K562 (cell line): ENCODE results near the gene RAB6B. TPM values are rescaled to one million over a fixed set of nuclear protein-coding genes. Genes with fewer than 3 reads are reported as not detected.
A peak's percentile ranks its signal among the peaks of the same experiment; 100 is the strongest.

ENCODE experiments used
- ARID3A ChIP-seq: IDR thresholded peaks from 2 replicates; pipeline ENCODE4 v1.6.1; 2012; ENCODE audit warnings: low read depth, low read length, improper control_type of control experiment, borderline replicate concordance
- BMI1 ChIP-seq: fragments of 150-350 bp; IDR thresholded peaks from 2 replicates; pipeline ENCODE4 v1.6.1; 2014; ENCODE audit warnings: low read length
- C11orf30 ChIP-seq: fragments of 450-650 bp; IDR thresholded peaks from 2 replicates; pipeline ENCODE4 v1.6.1; 2016; ENCODE audit warnings: low read depth, mild to moderate bottlenecking
- CEBPG ChIP-seq, 3 experiments: fragments of 200-800 bp in 1 of 3; sonication (Bioruptor generic) in 1 of 3; sonication (generic) in 1 of 3; formaldehyde crosslinking in 1 of 3; IDR thresholded peaks in 2 of 3; conservative IDR thresholded peaks in 1 of 3; 2 replicates each; pipeline versions ENCODE4 v1.6.1 to v1.8.0; 2016 to 2022; ENCODE audit warnings: missing compliant biosample characterization in 2 of 3, missing genetic modification characterization in 2 of 3, mild to moderate bottlenecking in 1 of 3, missing genetic modification reagents in 1 of 3
- GATA2 ChIP-seq: sonication (generic); formaldehyde crosslinking; IDR thresholded peaks from 2 replicates; pipeline ENCODE4 v1.4.0; 2020; ENCODE audit warnings: mild to moderate bottlenecking, missing genetic modification reagents
- HLTF ChIP-seq: fragments of 450-650 bp; IDR thresholded peaks from 2 replicates; pipeline ENCODE4 v1.6.1; 2016
- HMG20B ChIP-seq: fragments of 250-450 bp; sonication (Bioruptor Pico); IDR thresholded peaks from 2 replicates; pipeline ENCODE4 v1.5.0; 2021; ENCODE audit warnings: mild to moderate bottlenecking
- KDM5B ChIP-seq: fragments of 200-600 bp; sonication (generic); IDR thresholded peaks from 2 replicates; pipeline ENCODE4 v1.6.1; 2012; ENCODE audit warnings: low read depth, mild to moderate bottlenecking, moderate library complexity, low read length, control low read depth, inconsistent platforms; ENCODE audit not compliant: insufficient replicate concordance
- LCOR ChIP-seq: sonication (generic); formaldehyde crosslinking; IDR thresholded peaks from 2 replicates; pipeline ENCODE4 v1.8.0; 2022; ENCODE audit warnings: mild to moderate bottlenecking, missing genetic modification reagents
- NCOR1 ChIP-seq: fragments of 450-650 bp; IDR thresholded peaks from 2 replicates; pipeline ENCODE4 v1.6.1; 2016; ENCODE audit warnings: mild to moderate bottlenecking, moderate library complexity
- NR4A1 ChIP-seq, 2 experiments: fragments of 250-450 bp in 1 of 2; fragments of 450-650 bp in 1 of 2; sonication (Bioruptor Pico) in 1 of 2; IDR thresholded peaks; 2 replicates each; pipeline versions ENCODE4 v1.4.0 to v1.6.1; 2016 to 2020; ENCODE audit warnings: mild to moderate bottlenecking in 2 of 2, missing compliant biosample characterization in 1 of 2, missing genetic modification characterization in 1 of 2, moderate library complexity in 1 of 2
- PRPF4 ChIP-seq: fragments of 200-400 bp; formaldehyde crosslinking; IDR thresholded peaks from one replicate; pipeline ENCODE4 v1.6.1; 2017; ENCODE audit warnings: low read length, low read depth, mild to moderate bottlenecking; ENCODE audit not compliant: insufficient read depth, poor library complexity, severe bottlenecking
- RAD21 ChIP-seq, 2 experiments: fragments of 250-450 bp in 1 of 2; fragments of 450-650 bp in 1 of 2; sonication (Bioruptor Pico) in 1 of 2; formaldehyde crosslinking in 1 of 2; IDR thresholded peaks in 1 of 2; conservative IDR thresholded peaks in 1 of 2; 2 replicates each; pipeline versions ENCODE4 v1.4.0 to v1.8.0; 2020 to 2022; ENCODE audit warnings: mild to moderate bottlenecking in 2 of 2, moderate library complexity in 1 of 2
- SAFB2 ChIP-seq: fragments of 200-400 bp; formaldehyde crosslinking; IDR thresholded peaks from 2 replicates; pipeline ENCODE4 v1.6.1; 2018; ENCODE audit warnings: borderline replicate concordance, low read length, low read depth, moderate library complexity; ENCODE audit not compliant: severe bottlenecking
- ZNF384 ChIP-seq: IDR thresholded peaks from 2 replicates; pipeline ENCODE4 v1.6.1; 2012; ENCODE audit warnings: low read depth, low read length, improper control_type of control experiment
- ZNF511 ChIP-seq: sonication (generic); formaldehyde crosslinking; IDR thresholded peaks from 2 replicates; pipeline ENCODE4 v1.8.0; 2022; ENCODE audit warnings: mild to moderate bottlenecking, missing genetic modification reagents
- polyA plus RNA-seq, 8 experiments: library from polyadenylated mRNA; depleted of rRNA in 4 of 8; stranded (reverse) in 5 of 8; unstranded in 3 of 8; fragments of >200 nt; fragmentation: Nextera tagmentation in 2 of 8; fragmentation: Illumina TruSeq in 1 of 8; extraction: Ambion mirVana in 2 of 8; extraction: Trizol in 1 of 8; gene quantifications; 2 replicates each; pipeline versions ENCODE4 v1.2.1 to v1.2.3, GENCODE V29; 2011 to 2014; ENCODE audit warnings: inconsistent platforms in 1 of 8, missing spikeins in 1 of 8
- total RNA-seq, 7 experiments: library from RNA; depleted of rRNA in 6 of 7; stranded (reverse); fragments of >200 nt in 6 of 7; fragmentation: Illumina TruSeq in 2 of 7; extraction: Trizol in 2 of 7; gene quantifications; 2 replicates each; pipeline versions ENCODE4 v1.2.1 to v1.2.3, GENCODE V29; 2011 to 2021; ENCODE audit warnings: low replicate concordance in 1 of 7
- TF ChIP-seq, protein P1 (sequence below): fragments of 200-800 bp; sonication (Bioruptor generic); IDR thresholded peaks from 2 replicates; pipeline ENCODE4 v1.6.1; 2016; ENCODE audit warnings: missing genetic modification characterization, missing compliant biosample characterization
- TF ChIP-seq, protein P2 (sequence below): fragments of 200-800 bp; sonication (Bioruptor generic); IDR thresholded peaks from 2 replicates; pipeline ENCODE4 v1.6.1; 2017; ENCODE audit warnings: missing genetic modification characterization, missing compliant biosample characterization

The RAB6B gene
- total and polyA plus RNA-seq, 9 of the 15 experiments (the other 6 are each of a cell fraction or from before 2014, with no cell fraction given), result 0.60 to 18.1 (median 1.5) TPM

GRCh38 chr3:133943639-133944141, 48.0 kb upstream of the RAB6B start (continued):
- TF ChIP-seq, protein P1, sequence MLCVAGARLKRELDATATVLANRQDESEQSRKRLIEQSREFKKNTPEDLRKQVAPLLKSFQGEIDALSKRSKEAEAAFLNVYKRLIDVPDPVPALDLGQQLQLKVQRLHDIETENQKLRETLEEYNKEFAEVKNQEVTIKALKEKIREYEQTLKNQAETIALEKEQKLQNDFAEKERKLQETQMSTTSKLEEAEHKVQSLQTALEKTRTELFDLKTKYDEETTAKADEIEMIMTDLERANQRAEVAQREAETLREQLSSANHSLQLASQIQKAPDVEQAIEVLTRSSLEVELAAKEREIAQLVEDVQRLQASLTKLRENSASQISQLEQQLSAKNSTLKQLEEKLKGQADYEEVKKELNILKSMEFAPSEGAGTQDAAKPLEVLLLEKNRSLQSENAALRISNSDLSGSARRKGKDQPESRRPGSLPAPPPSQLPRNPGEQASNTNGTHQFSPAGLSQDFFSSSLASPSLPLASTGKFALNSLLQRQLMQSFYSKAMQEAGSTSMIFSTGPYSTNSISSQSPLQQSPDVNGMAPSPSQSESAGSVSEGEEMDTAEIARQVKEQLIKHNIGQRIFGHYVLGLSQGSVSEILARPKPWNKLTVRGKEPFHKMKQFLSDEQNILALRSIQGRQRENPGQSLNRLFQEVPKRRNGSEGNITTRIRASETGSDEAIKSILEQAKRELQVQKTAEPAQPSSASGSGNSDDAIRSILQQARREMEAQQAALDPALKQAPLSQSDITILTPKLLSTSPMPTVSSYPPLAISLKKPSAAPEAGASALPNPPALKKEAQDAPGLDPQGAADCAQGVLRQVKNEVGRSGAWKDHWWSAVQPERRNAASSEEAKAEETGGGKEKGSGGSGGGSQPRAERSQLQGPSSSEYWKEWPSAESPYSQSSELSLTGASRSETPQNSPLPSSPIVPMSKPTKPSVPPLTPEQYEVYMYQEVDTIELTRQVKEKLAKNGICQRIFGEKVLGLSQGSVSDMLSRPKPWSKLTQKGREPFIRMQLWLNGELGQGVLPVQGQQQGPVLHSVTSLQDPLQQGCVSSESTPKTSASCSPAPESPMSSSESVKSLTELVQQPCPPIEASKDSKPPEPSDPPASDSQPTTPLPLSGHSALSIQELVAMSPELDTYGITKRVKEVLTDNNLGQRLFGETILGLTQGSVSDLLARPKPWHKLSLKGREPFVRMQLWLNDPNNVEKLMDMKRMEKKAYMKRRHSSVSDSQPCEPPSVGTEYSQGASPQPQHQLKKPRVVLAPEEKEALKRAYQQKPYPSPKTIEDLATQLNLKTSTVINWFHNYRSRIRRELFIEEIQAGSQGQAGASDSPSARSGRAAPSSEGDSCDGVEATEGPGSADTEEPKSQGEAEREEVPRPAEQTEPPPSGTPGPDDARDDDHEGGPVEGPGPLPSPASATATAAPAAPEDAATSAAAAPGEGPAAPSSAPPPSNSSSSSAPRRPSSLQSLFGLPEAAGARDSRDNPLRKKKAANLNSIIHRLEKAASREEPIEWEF, result no peak
- TF ChIP-seq NCOR1, result no peak; the same call in 1 of the 2 replicates
- no peak for TF ChIP-seq RAD21 (CRISPR knock-in tag; conservative IDR thresholded peaks at IDR 0.05 in 1 of 2, IDR thresholded peaks at IDR 0.05 in 1 of 2)
- TF ChIP-seq GATA2 (CRISPR knock-in tag), result 0 out of 2 replicates have a peak, but pooled peaks have one; percentile 27
- TF ChIP-seq BMI1, result no peak
- no peak for TF ChIP-seq ZNF511 (CRISPR knock-in tag)
- no peak for TF ChIP-seq HLTF
- no peak for TF ChIP-seq LCOR (CRISPR knock-in tag)
- no peak for TF ChIP-seq CEBPG (CRISPR knock-in tag; IDR thresholded peaks at IDR 0.05)
- TF ChIP-seq CEBPG (tag; conservative IDR thresholded peaks at IDR 0.05 in 1 of 2, IDR thresholded peaks at IDR 0.05 in 1 of 2), result no peak
- TF ChIP-seq KDM5B, result no peak
- no peak for TF ChIP-seq NR4A1 (CRISPR knock-in tag; IDR thresholded peaks at IDR 0.05)
- no peak for TF ChIP-seq NR4A1 (tag; IDR thresholded peaks at IDR 0.05)
- no peak for TF ChIP-seq C11orf30
- TF ChIP-seq, protein P2, sequence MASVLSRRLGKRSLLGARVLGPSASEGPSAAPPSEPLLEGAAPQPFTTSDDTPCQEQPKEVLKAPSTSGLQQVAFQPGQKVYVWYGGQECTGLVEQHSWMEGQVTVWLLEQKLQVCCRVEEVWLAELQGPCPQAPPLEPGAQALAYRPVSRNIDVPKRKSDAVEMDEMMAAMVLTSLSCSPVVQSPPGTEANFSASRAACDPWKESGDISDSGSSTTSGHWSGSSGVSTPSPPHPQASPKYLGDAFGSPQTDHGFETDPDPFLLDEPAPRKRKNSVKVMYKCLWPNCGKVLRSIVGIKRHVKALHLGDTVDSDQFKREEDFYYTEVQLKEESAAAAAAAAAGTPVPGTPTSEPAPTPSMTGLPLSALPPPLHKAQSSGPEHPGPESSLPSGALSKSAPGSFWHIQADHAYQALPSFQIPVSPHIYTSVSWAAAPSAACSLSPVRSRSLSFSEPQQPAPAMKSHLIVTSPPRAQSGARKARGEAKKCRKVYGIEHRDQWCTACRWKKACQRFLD, result no peak
- TF ChIP-seq PRPF4, result no peak
- TF ChIP-seq ZNF384, result no peak
- TF ChIP-seq SAFB2, result no peak
- TF ChIP-seq ARID3A, result no peak
- no peak for TF ChIP-seq HMG20B (CRISPR knock-in tag)
